HEK293 (cell line): Measurements from ENCODE around the gene PRRT3.

Experiments
- EGR2 ChIP-seq: fragments of 450-650 bp; formaldehyde crosslinking; IDR thresholded peaks from 2 replicates; pipeline ENCODE4 v1.5.1; 2016; ENCODE audit warnings: low read depth, missing biosample characterization, missing genetic modification characterization
- GFI1B ChIP-seq: fragments of 450-650 bp; formaldehyde crosslinking; IDR thresholded peaks from 2 replicates; pipeline ENCODE4 v1.5.1; 2016; ENCODE audit warnings: missing biosample characterization, missing genetic modification characterization
- MZF1 ChIP-seq: fragments of 450-650 bp; formaldehyde crosslinking; IDR thresholded peaks from 2 replicates; pipeline ENCODE4 v1.5.1; 2017; ENCODE audit warnings: missing biosample characterization, missing genetic modification characterization, borderline replicate concordance
- OVOL3 ChIP-seq: fragments of 450-650 bp; formaldehyde crosslinking; IDR thresholded peaks from 2 replicates; pipeline ENCODE4 v1.5.1; 2016; ENCODE audit warnings: missing biosample characterization, missing genetic modification characterization
- REST ChIP-seq: fragments of 450-650 bp; formaldehyde crosslinking; IDR thresholded peaks from 2 replicates; pipeline ENCODE4 v1.5.1; 2016; ENCODE audit warnings: missing biosample characterization, missing genetic modification characterization
- ZBTB21 ChIP-seq: fragments of 450-650 bp; formaldehyde crosslinking; IDR thresholded peaks from 2 replicates; pipeline ENCODE4 v1.5.1; 2017; ENCODE audit warnings: missing biosample characterization, missing genetic modification characterization
- ZNF223 ChIP-seq: fragments of 450-650 bp; formaldehyde crosslinking; IDR thresholded peaks from 2 replicates; pipeline ENCODE4 v1.5.1; 2016; ENCODE audit warnings: missing biosample characterization, missing genetic modification characterization
- ZNF239 ChIP-seq: fragments of 450-650 bp; formaldehyde crosslinking; IDR thresholded peaks from 2 replicates; pipeline ENCODE4 v1.5.1; 2016; ENCODE audit warnings: missing biosample characterization, missing genetic modification characterization
- ZNF24 ChIP-seq: fragments of 450-650 bp; formaldehyde crosslinking; IDR thresholded peaks from 2 replicates; pipeline ENCODE4 v1.5.1; 2016; ENCODE audit warnings: missing biosample characterization, missing genetic modification characterization
- ZNF248 ChIP-seq: fragments of 450-650 bp; formaldehyde crosslinking; IDR thresholded peaks from 2 replicates; pipeline ENCODE4 v1.5.1; 2017; ENCODE audit warnings: missing biosample characterization, missing genetic modification characterization
- ZNF274 ChIP-seq, 2 experiments: fragments of 200-500 bp in 1 of 2; fragments of 450-650 bp in 1 of 2; sonication (Bioruptor generic) in 1 of 2; formaldehyde crosslinking in 1 of 2; IDR thresholded peaks; 2 replicates each; pipeline versions ENCODE4 v1.5.1 to v1.6.1; 2014 to 2016; ENCODE audit warnings: borderline replicate concordance in 1 of 2, inconsistent platforms in 1 of 2, low read length in 1 of 2, missing biosample characterization in 1 of 2, missing genetic modification characterization in 1 of 2
- ZNF302 ChIP-seq: fragments of 450-650 bp; formaldehyde crosslinking; IDR thresholded peaks from 2 replicates; pipeline ENCODE4 v1.5.1; 2016; ENCODE audit warnings: missing biosample characterization, missing genetic modification characterization, low read depth
- ZNF354C ChIP-seq: fragments of 450-650 bp; formaldehyde crosslinking; IDR thresholded peaks from 2 replicates; pipeline ENCODE4 v1.5.1; 2016; ENCODE audit warnings: missing biosample characterization, missing genetic modification characterization, low read depth, borderline replicate concordance
- ZNF521 ChIP-seq: fragments of 450-650 bp; formaldehyde crosslinking; IDR thresholded peaks from 2 replicates; pipeline ENCODE4 v1.5.1; 2017; ENCODE audit warnings: missing biosample characterization, mild to moderate bottlenecking, missing genetic modification characterization
- ZNF558 ChIP-seq: fragments of 450-650 bp; formaldehyde crosslinking; IDR thresholded peaks from 2 replicates; pipeline ENCODE4 v1.5.1; 2016; ENCODE audit warnings: missing biosample characterization, missing genetic modification characterization
- ZNF560 ChIP-seq: fragments of 450-650 bp; formaldehyde crosslinking; IDR thresholded peaks from 2 replicates; pipeline ENCODE4 v1.5.1; 2017; ENCODE audit warnings: missing biosample characterization, missing genetic modification characterization, borderline replicate concordance
- ZNF561 ChIP-seq: fragments of 450-650 bp; IDR thresholded peaks from 2 replicates; pipeline ENCODE4 v1.5.1; 2018; ENCODE audit warnings: missing biosample characterization, missing genetic modification characterization, borderline replicate concordance
- ZNF580 ChIP-seq: fragments of 450-650 bp; formaldehyde crosslinking; IDR thresholded peaks from 2 replicates; pipeline ENCODE4 v1.5.1; 2016; ENCODE audit warnings: missing biosample characterization, missing genetic modification characterization
- ZNF600 ChIP-seq: fragments of 450-650 bp; formaldehyde crosslinking; IDR thresholded peaks from 2 replicates; pipeline ENCODE4 v1.5.1; 2016; ENCODE audit warnings: missing biosample characterization, missing genetic modification characterization
- ZNF658 ChIP-seq: fragments of 450-650 bp; formaldehyde crosslinking; IDR thresholded peaks from 2 replicates; pipeline ENCODE4; 2016; ENCODE audit warnings: missing biosample characterization, missing genetic modification characterization
- ZNF701 ChIP-seq: fragments of 450-650 bp; formaldehyde crosslinking; IDR thresholded peaks from 2 replicates; pipeline ENCODE4 v1.5.1; 2016; ENCODE audit warnings: missing biosample characterization, missing genetic modification characterization
- ZNF707 ChIP-seq: fragments of 450-650 bp; formaldehyde crosslinking; IDR thresholded peaks from 2 replicates; pipeline ENCODE4 v1.5.1; 2016; ENCODE audit warnings: missing biosample characterization, missing genetic modification characterization
- ZNF747 ChIP-seq: fragments of 450-650 bp; formaldehyde crosslinking; IDR thresholded peaks from 2 replicates; pipeline ENCODE4 v1.5.1; 2016; ENCODE audit warnings: missing biosample characterization, missing genetic modification characterization
- ZNF785 ChIP-seq: fragments of 450-650 bp; formaldehyde crosslinking; IDR thresholded peaks from 2 replicates; pipeline ENCODE4 v1.5.1; 2016; ENCODE audit warnings: missing biosample characterization, missing genetic modification characterization
- ZNF837 ChIP-seq: fragments of 450-650 bp; formaldehyde crosslinking; IDR thresholded peaks from 2 replicates; pipeline ENCODE4 v1.5.1; 2016; ENCODE audit warnings: missing biosample characterization, missing genetic modification characterization
- TF ChIP-seq, protein P1 (sequence below): fragments of 450-650 bp; formaldehyde crosslinking; IDR thresholded peaks from 2 replicates; pipeline ENCODE4 v1.5.1; 2016; ENCODE audit warnings: missing biosample characterization, missing genetic modification characterization
- TF ChIP-seq, protein P2 (sequence below): IDR thresholded peaks from 2 replicates; pipeline ENCODE4 v1.6.1; 2011; ENCODE audit warnings: mild to moderate bottlenecking, low read depth, low read length, borderline replicate concordance
- TF ChIP-seq, protein P3 (sequence below): fragments of 450-650 bp; formaldehyde crosslinking; IDR thresholded peaks from 2 replicates; pipeline ENCODE4 v1.5.1; 2017; ENCODE audit warnings: missing biosample characterization, missing genetic modification characterization
- TF ChIP-seq, protein P4 (sequence below): fragments of 450-650 bp; formaldehyde crosslinking; IDR thresholded peaks from 2 replicates; pipeline ENCODE4 v1.5.1; 2016; ENCODE audit warnings: missing biosample characterization, missing genetic modification characterization

PRRT3 gene

DNA sequence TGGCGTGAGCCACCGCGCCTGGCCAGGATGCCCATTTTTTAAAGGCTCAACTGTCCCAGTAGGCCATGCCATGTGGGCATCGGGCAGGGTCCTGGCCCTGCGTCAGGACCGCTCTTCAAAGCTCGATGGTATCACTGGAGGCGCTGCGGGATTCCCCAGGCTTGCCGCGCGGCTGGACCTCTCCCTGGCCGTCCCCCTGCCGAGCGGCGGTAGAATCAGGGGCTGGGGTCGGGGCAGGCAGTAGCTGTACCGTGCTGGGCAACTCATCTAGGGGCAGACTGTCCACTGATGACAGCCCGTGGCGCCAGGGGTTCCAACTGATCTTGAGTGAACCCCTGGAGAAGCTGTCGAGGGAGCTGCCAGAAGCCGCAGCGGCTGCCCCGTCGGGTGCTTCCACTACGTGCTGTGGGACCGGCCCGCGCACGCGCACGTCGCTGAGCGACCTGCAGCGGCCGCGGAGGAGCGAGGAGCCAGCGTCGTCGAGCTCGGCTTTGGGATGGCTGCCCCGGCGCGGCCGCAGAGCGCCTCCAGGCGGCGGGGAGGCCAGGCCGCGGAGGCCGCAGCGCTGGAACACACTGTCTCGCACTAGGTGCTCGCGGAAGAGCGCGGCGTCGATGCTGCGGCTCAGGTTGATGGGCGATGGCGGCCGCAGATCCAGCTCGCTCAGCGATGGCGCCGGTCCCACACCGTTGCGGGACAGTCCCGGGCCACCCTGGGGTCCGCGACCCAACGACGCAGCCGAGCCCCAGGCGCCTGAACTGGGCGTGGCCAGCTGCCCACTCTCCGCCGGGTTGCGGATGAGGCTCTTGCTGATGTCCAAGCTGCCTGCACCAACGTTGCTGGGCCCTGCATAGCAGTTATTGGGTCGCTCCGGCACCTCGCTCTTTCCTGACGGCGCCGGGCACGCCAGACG lies 5.8 kb downstream of the PRRT3 start (continued):
- TF ChIP-seq REST (no peak), ZNF24 (tag by site-specific recombination) (no peak), ZNF658 (tag by site-specific recombination) (no peak), ZNF580 (no peak), ZNF785 (tag by site-specific recombination) (peak; percentile 55; the same call in 1 of the 2 replicates), EGR2 (tag by site-specific recombination) (no peak), ZBTB21 (tag by site-specific recombination) (no peak), ZNF274 (IDR thresholded peaks at IDR 0.05; ENCODE audit: low read length) (no peak), ZNF274 (tag by site-specific recombination; IDR thresholded peaks at IDR 0.05; ENCODE audit: borderline replicate concordance) (no peak), ZNF558 (no peak), MZF1 (tag by site-specific recombination) (no peak), ZNF561 (tag by site-specific recombination) (peak; percentile 95), ZNF302 (no peak), GFI1B (tag by site-specific recombination) (no peak), ZNF701 (no peak), ZNF837 (tag by site-specific recombination) (no peak), OVOL3 (no peak), ZNF248 (tag by site-specific recombination) (no peak), ZNF600 (tag by site-specific recombination) (peak; percentile 52), ZNF239 (no peak), ZNF521 (no peak), ZNF747 (tag by site-specific recombination) (no peak), ZNF707 (tag by site-specific recombination) (no peak), ZNF223 (tag by site-specific recombination) (no peak), ZNF560 (tag by site-specific recombination) (no peak), ZNF354C (no peak)
- TF ChIP-seq, protein P1, sequence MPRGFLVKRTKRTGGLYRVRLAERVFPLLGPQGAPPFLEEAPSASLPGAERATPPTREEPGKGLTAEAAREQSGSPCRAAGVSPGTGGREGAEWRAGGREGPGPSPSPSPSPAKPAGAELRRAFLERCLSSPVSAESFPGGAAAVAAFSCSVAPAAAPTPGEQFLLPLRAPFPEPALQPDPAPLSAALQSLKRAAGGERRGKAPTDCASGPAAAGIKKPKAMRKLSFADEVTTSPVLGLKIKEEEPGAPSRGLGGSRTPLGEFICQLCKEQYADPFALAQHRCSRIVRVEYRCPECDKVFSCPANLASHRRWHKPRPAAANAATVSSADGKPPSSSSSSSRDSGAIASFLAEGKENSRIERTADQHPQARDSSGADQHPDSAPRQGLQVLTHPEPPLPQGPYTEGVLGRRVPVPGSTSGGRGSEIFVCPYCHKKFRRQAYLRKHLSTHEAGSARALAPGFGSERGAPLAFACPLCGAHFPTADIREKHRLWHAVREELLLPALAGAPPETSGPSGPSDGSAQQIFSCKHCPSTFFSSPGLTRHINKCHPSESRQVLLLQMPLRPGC (tag by site-specific recombination), result 0 out of 2 replicates have a peak, but pooled peaks have one; percentile 36
- TF ChIP-seq, protein P2, sequence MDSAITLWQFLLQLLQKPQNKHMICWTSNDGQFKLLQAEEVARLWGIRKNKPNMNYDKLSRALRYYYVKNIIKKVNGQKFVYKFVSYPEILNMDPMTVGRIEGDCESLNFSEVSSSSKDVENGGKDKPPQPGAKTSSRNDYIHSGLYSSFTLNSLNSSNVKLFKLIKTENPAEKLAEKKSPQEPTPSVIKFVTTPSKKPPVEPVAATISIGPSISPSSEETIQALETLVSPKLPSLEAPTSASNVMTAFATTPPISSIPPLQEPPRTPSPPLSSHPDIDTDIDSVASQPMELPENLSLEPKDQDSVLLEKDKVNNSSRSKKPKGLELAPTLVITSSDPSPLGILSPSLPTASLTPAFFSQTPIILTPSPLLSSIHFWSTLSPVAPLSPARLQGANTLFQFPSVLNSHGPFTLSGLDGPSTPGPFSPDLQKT, result no peak
- TF ChIP-seq, protein P3, sequence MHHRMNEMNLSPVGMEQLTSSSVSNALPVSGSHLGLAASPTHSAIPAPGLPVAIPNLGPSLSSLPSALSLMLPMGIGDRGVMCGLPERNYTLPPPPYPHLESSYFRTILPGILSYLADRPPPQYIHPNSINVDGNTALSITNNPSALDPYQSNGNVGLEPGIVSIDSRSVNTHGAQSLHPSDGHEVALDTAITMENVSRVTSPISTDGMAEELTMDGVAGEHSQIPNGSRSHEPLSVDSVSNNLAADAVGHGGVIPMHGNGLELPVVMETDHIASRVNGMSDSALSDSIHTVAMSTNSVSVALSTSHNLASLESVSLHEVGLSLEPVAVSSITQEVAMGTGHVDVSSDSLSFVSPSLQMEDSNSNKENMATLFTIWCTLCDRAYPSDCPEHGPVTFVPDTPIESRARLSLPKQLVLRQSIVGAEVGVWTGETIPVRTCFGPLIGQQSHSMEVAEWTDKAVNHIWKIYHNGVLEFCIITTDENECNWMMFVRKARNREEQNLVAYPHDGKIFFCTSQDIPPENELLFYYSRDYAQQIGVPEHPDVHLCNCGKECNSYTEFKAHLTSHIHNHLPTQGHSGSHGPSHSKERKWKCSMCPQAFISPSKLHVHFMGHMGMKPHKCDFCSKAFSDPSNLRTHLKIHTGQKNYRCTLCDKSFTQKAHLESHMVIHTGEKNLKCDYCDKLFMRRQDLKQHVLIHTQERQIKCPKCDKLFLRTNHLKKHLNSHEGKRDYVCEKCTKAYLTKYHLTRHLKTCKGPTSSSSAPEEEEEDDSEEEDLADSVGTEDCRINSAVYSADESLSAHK, result no peak
- TF ChIP-seq, protein P4, sequence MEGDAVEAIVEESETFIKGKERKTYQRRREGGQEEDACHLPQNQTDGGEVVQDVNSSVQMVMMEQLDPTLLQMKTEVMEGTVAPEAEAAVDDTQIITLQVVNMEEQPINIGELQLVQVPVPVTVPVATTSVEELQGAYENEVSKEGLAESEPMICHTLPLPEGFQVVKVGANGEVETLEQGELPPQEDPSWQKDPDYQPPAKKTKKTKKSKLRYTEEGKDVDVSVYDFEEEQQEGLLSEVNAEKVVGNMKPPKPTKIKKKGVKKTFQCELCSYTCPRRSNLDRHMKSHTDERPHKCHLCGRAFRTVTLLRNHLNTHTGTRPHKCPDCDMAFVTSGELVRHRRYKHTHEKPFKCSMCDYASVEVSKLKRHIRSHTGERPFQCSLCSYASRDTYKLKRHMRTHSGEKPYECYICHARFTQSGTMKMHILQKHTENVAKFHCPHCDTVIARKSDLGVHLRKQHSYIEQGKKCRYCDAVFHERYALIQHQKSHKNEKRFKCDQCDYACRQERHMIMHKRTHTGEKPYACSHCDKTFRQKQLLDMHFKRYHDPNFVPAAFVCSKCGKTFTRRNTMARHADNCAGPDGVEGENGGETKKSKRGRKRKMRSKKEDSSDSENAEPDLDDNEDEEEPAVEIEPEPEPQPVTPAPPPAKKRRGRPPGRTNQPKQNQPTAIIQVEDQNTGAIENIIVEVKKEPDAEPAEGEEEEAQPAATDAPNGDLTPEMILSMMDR (tag by site-specific recombination), result peak; percentile 51
